PC-3 (cell line): ENCODE results near the gene SLC4A9. TPM values are rescaled to one million over a fixed set of nuclear protein-coding genes. Genes with fewer than 3 reads are reported as not detected.

Experiments used
- ATAC-seq: fragments of 200-7000 bp; cut with Tn5 transposase; 2 replicates; pipeline ENCODE4 v1.9.1; 2020; ENCODE audit warnings: mild to moderate bottlenecking, moderate library complexity
- BruUV-seq: library from RNA; stranded (reverse); fragments of 400-500 nt; replicated peaks from 2 replicates; lab custom pipeline; 2021; lab: Mats Ljungman, UMichigan
- CTCF ChIA-PET: fragments of 300-600 bp; sonication (Branson Sonifier 250); formaldehyde crosslinking; loops from one replicate; lab custom pipeline; 2022; ENCODE audit warnings: antibody characterized with exemption; lab: Charles Lee
- POLR2A ChIA-PET: fragments of 300-600 bp; sonication (Branson Sonifier 250); formaldehyde crosslinking; loops from one replicate; lab custom pipeline; 2022; ENCODE audit warnings: antibody characterized with exemption; ENCODE audit not compliant: unreplicated experiment; lab: Charles Lee
- DNase-seq: peaks from one replicate; pipeline ENCODE4 v3.0.0-alpha.2; 2015
- H2AFZ ChIP-seq: fragments of 300-600 bp; sonication (generic); 2 replicates; pipeline ENCODE4 v1.6.0; 2016; ENCODE audit warnings: antibody characterized with exemption, low read length
- H3F3A ChIP-seq: fragments of 300-600 bp; sonication (generic); one replicate; pipeline ENCODE4 v1.6.0; 2017; ENCODE audit warnings: antibody characterized with exemption, low read length, control low read depth, mild to moderate bottlenecking; ENCODE audit not compliant: unreplicated experiment
- H3K27ac ChIP-seq: fragments of 300-600 bp; sonication (generic); 2 replicates; pipeline ENCODE4 v1.5.1; 2016; ENCODE audit warnings: mild to moderate bottlenecking, low read length
- H3K27me3 ChIP-seq: fragments of 300-600 bp; sonication (generic); 2 replicates; pipeline ENCODE4 v1.6.1; 2016; ENCODE audit warnings: low read length, mixed read lengths
- H3K36me3 ChIP-seq: fragments of 300-600 bp; sonication (generic); 2 replicates; pipeline ENCODE4 v1.6.1; 2016; ENCODE audit warnings: low read depth, mixed run types, low read length, mixed read lengths
- H3K4me1 ChIP-seq: fragments of 300-600 bp; sonication (generic); 2 replicates; pipeline ENCODE4 v1.5.1; 2016; ENCODE audit warnings: low read length; ENCODE audit not compliant: insufficient read depth
- H3K4me2 ChIP-seq: fragments of 300-600 bp; sonication (generic); 2 replicates; pipeline ENCODE4 v1.6.0; 2016; ENCODE audit warnings: low read length
- H3K4me3 ChIP-seq: fragments of 300-600 bp; sonication (generic); 2 replicates; pipeline ENCODE4 v1.5.1; 2016; ENCODE audit warnings: mild to moderate bottlenecking, low read length, mixed read lengths
- H3K79me2 ChIP-seq: fragments of 300-600 bp; sonication (generic); 2 replicates; pipeline ENCODE4 v1.6.1; 2017; ENCODE audit warnings: low read length, mixed read lengths
- H3K9ac ChIP-seq: fragments of 300-600 bp; sonication (generic); 2 replicates; pipeline ENCODE4 v1.6.0; 2016; ENCODE audit warnings: mild to moderate bottlenecking, low read length
- H3K9me2 ChIP-seq: fragments of 300-600 bp; sonication (generic); replicated peaks from 2 replicates; pipeline ENCODE4 v1.6.1; 2016; ENCODE audit warnings: mixed run types, low read length, mixed read lengths
- H3K9me3 ChIP-seq: fragments of 300-600 bp; sonication (generic); 2 replicates; pipeline ENCODE4 v1.6.1; 2016; ENCODE audit warnings: low read length, mixed read lengths
- H4K20me1 ChIP-seq: fragments of 300-600 bp; sonication (generic); 2 replicates; pipeline ENCODE4 v1.6.1; 2016; ENCODE audit warnings: low read length, mixed read lengths
- CTCF ChIP-seq: fragments of 300-600 bp; sonication (generic); conservative IDR thresholded peaks from 2 replicates; pipeline ENCODE4 v1.5.1; 2017; ENCODE audit warnings: antibody characterized with exemption, low read depth, mild to moderate bottlenecking, low read length
- EZH2 ChIP-seq: fragments of 300-600 bp; sonication (generic); IDR thresholded peaks from one replicate; pipeline ENCODE4 v1.6.1; 2017; ENCODE audit warnings: antibody characterized with exemption, mild to moderate bottlenecking, low read length; ENCODE audit not compliant: unreplicated experiment
- EZH2phosphoT487 ChIP-seq: fragments of 300-600 bp; sonication (generic); IDR thresholded peaks from 2 replicates; pipeline ENCODE4 v1.6.1; 2018; ENCODE audit warnings: mild to moderate bottlenecking, antibody characterized with exemption, low read length, borderline replicate concordance
- intact Hi-C: fragments of 100-400 bp; cut with micrococcal nuclease; formaldehyde crosslinking; loops from 2 replicates; pipeline ENCODE4 v1.9.0; 2023
- total RNA-seq: library from RNA; depleted of rRNA; stranded (reverse); fragments of >200 nt; gene quantifications from 2 replicates; pipeline ENCODE4 v1.2.3, GENCODE V29; 2014

The SLC4A9 gene
- total RNA-seq, 1 experiment from 2014 or later, result 0.29 TPM

DNA sequence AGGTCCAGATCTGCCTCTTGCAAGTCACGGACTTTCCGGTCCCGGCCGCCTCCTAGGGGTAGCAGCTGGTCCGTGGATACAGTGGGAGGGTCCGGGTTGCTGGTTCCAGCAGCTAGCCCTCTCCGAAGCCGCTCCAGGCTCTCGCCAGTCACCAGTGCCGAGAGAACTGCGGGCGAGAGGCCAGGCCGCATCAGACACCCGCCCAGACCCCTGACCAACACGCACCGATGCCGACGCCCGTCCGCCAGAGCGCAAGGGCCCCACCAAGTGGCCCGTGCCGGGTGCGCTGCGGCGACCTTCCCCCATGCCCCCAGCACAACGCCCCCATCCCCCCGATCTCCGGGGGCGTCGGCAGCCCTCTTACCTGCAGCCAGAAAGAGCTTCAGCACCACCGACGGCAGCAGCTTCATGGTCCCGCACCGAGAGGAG is 14.1 kb upstream of the SLC4A9 start:
- H3K79me2 ChIP-seq, result peaks cover 56% of the 10 kb centered on the region

GRCh38 chr5:140346348-140347221 is 13.4 kb upstream of the SLC4A9 start, which contains the start of gene HBEGF:
TSS of gene HBEGF (minus strand) at chr5:140346603. CDS start at chr5:140346328, 275 bp downstream.
- Histone ChIP-seq H3K79me2 (peaks cover 50% of the 10 kb centered on the region), H3K27ac (peak within 1 kb of the TSS; percentile 76), H2AFZ (peak within 1 kb of the TSS; percentile 78), H3K4me2 (peak within 1 kb of the TSS; percentile 97), H3K9me2 (no peaks in the 10 kb centered on the region), H3K9me3 (no peaks in the 10 kb centered on the region), H3K4me3 (peak within 1 kb of the TSS; percentile 98), H3K4me1 (peaks cover 65% of the 10 kb centered on the region), H3K27me3 (no peaks in the 10 kb centered on the region), H3K36me3 (peaks cover 26% of the 10 kb centered on the region), H3F3A (no peaks in the 10 kb centered on the region), H4K20me1 (peaks cover 35% of the 10 kb centered on the region), H3K9ac (peak within 1 kb of the TSS; percentile 88)
- CTCF ChIA-PET, result interaction anchor here (0.6 to 4.3 kb wide), 21 partner anchors 9 to 219 kb away, joined by 3 to 95 read pairs (median 6); partner anchors contain the start of gene PFDN1
- POLR2A ChIA-PET, result interaction anchor here (0.5 to 2.2 kb wide), 21 partner anchors 9 to 1511 kb away, joined by 3 to 21 read pairs (median 6); no protein-coding TSS in a partner anchor
- ATAC-seq (peak; percentile 65), DNase-seq (peak; percentile 94)
- TF ChIP-seq EZH2, result no peak
- peak; percentile 81 for TF ChIP-seq EZH2phosphoT487
- peak; percentile 58 for TF ChIP-seq CTCF
- no TSS peak for BruUV-seq
- intact Hi-C loops, result loop anchor here (1.0 to 5.0 kb wide), 4 partner anchors 34 to 169 kb away; partner anchors contain the start of gene CYSTM1

More for the DNA sequence above, 14.1 kb upstream of the SLC4A9 start:
- Histone ChIP-seq H4K20me1 (peaks cover 41% of the 10 kb centered on the region), H3K9me2 (no peaks in the 10 kb centered on the region), H3K9ac (peak overlapping the region; percentile 88), H3K4me1 (peaks cover 72% of the 10 kb centered on the region), H3K4me3 (peak overlapping the region; percentile 98), H3K4me2 (peak overlapping the region; percentile 97), H2AFZ (no peak overlapping the region), H3K9me3 (no peaks in the 10 kb centered on the region), H3F3A (no peaks in the 10 kb centered on the region), H3K27me3 (no peaks in the 10 kb centered on the region), H3K27ac (peak overlapping the region; percentile 76), H3K36me3 (peaks cover 32% of the 10 kb centered on the region)
- POLR2A ChIA-PET, result interaction anchor here (0.5 to 2.2 kb wide), 11 partner anchors 8 to 592 kb away, joined by 3 to 21 read pairs (median 4); no protein-coding TSS in a partner anchor
- peak; percentile 16 for ATAC-seq
- TF ChIP-seq EZH2, result no peak
- peak; percentile 46 for TF ChIP-seq CTCF
- no peak for TF ChIP-seq EZH2phosphoT487
- intact Hi-C loops, result loop anchor here (1.0 to 5.0 kb wide), 7 partner anchors 23 to 169 kb away; partner anchors contain the start of genes CYSTM1 and PFDN1
- CTCF ChIA-PET, result interaction anchor here (0.6 to 4.3 kb wide), 20 partner anchors 9 to 219 kb away, joined by 3 to 95 read pairs (median 8); no protein-coding TSS in a partner anchor
- no TSS peak for BruUV-seq
- DNase-seq, result peak; percentile 56
